ENCODE measurements around the gene CFD. TPM values are rescaled to one million over a fixed set of nuclear protein-coding genes. Genes with fewer than 3 reads are reported as not detected.

Gene CFD
- total and polyA plus RNA-seq, 8 donors: 36.6 to 1,275 (median 129) TPM

DNA sequence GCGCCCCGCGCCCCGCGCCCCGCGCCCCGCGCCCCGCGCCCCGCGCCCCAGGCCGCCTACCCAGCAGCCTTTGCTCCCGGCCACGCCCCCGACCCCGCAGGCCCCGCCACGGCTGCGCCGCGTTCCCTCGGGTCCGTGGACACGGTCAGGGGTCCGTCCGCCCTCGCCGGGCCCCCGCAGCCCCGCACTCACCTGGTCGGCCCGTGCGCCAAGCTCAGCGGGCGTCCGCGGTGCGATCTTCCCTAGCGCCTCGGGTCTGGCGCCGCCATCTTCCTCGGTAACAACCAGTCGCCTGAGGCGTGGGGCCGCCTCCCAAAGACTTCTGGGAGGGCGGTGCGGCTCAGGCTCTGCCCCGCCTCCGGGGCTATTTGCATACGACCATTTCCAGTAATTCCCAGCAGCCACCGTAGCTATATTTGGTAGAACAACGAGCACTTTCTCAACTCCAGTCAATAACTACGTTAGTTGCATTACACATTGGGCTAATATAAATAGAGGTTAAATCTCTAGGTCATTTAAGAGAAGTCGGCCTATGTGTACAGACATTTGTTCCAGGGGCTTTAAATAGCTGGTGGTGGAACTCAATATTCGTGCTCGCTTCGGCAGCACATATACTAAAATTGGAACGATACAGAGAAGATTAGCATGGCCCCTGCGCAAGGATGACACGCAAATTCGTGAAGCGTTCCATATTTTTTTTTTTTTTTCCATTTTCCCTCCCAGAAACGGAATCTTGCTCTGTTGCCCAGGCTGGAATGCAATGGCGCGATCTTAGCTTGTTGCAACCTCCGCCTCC is 33.6 kb downstream of the CFD start, which contains the start of the genes MED16 and RNU6-9:
Gene MED16, minus strand, starts transcription at position 294 of the 796 bp plus-strand sequence. CDS start 2,056 bp downstream, outside the sequence.
Gene RNU6-9, plus strand, starts transcription at position 591 of the 796 bp plus-strand sequence.
- Histone ChIP-seq H3K27me3 (no peaks in the 10 kb centered on the region), H3K4me3 (peak within 1 kb of the TSS; percentile 68 to 97 (median 83)), H3K27ac (peak within 1 kb of the TSS; percentile 89 to 98 (median 91)), H3K36me3 (peaks cover 9 to 52% (median 46%) of the 10 kb centered on the region in 4 donors), H3K4me1 (peaks cover 5 to 31% (median 15%) of the 10 kb centered on the region in 4 donors), H3K9me3 (no peaks in the 10 kb centered on the region)
- WGBS, 5 donors: 0 to 1% (median 1%) methylated on average over 22 to 66 of the region's 69 CpGs
- peak; percentile 95 to 98 for DNase-seq
- intact Hi-C loops (cut with DNase I; ENCODE audit: low total_unique reads): no loop called here
- TF ChIP-seq EP300 (IDR thresholded peaks at IDR 0.05) (no peak), POLR2A (IDR thresholded peaks at IDR 0.05) (no peak), POLR2AphosphoS5 (IDR thresholded peaks at IDR 0.05) (peak; percentile 56 to 86 (median 76))
- TF ChIP-seq, protein P1, sequence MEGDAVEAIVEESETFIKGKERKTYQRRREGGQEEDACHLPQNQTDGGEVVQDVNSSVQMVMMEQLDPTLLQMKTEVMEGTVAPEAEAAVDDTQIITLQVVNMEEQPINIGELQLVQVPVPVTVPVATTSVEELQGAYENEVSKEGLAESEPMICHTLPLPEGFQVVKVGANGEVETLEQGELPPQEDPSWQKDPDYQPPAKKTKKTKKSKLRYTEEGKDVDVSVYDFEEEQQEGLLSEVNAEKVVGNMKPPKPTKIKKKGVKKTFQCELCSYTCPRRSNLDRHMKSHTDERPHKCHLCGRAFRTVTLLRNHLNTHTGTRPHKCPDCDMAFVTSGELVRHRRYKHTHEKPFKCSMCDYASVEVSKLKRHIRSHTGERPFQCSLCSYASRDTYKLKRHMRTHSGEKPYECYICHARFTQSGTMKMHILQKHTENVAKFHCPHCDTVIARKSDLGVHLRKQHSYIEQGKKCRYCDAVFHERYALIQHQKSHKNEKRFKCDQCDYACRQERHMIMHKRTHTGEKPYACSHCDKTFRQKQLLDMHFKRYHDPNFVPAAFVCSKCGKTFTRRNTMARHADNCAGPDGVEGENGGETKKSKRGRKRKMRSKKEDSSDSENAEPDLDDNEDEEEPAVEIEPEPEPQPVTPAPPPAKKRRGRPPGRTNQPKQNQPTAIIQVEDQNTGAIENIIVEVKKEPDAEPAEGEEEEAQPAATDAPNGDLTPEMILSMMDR (IDR thresholded peaks at IDR 0.05): no peak

GRCh38 chr19:896434-896833 is 37.0 kb downstream of the CFD start:
- Histone ChIP-seq H3K4me3 (no peak overlapping the region), H3K36me3 (peaks cover 14 to 48% (median 41%) of the 10 kb centered on the region in 4 donors), H3K9me3 (no peaks in the 10 kb centered on the region), H3K4me1 (peaks cover 5 to 37% (median 12%) of the 10 kb centered on the region in 4 donors), H3K27ac (no peak overlapping the region), H3K27me3 (no peaks in the 10 kb centered on the region)
- intact Hi-C loops (cut with DNase I; ENCODE audit: low total_unique reads): no loop called here
- TF ChIP-seq, protein P1 (IDR thresholded peaks at IDR 0.05): no peak
- no peak for TF ChIP-seq POLR2AphosphoS5 (IDR thresholded peaks at IDR 0.05)
- DNase-seq: no peak
- 92 to 97% (median 96%) methylated on average over 10 of the region's 10 CpGs for WGBS, 5 donors

GRCh38 chr19:896999-897398 is 37.5 kb downstream of the CFD start:
- 90 to 96% (median 91%) methylated on average over 11 of the region's 11 CpGs for WGBS, 5 donors

GRCh38 chr19:897442-898039 is 38.1 kb downstream of the CFD start:
- no peaks in the 10 kb centered on the region for H3K27me3 ChIP-seq
- no peak for DNase-seq
- peaks cover 15 to 55% (median 51%) of the 10 kb centered on the region in 4 donors for H3K36me3 ChIP-seq
- H3K4me1 ChIP-seq: peaks cover 0 to 34% (median 3%) of the 10 kb centered on the region in 4 donors
- H3K27ac ChIP-seq: no peak overlapping the region
- no peak overlapping the region for H3K4me3 ChIP-seq
- intact Hi-C loops (cut with DNase I; ENCODE audit: low total_unique reads): no loop called here
- 81 to 92% (median 89%) methylated on average over 5 to 26 of the region's 26 CpGs for WGBS, 5 donors
- H3K9me3 ChIP-seq: no peaks in the 10 kb centered on the region
- TF ChIP-seq POLR2AphosphoS5 (IDR thresholded peaks at IDR 0.05): no peak
- TF ChIP-seq EP300 (IDR thresholded peaks at IDR 0.05): no peak
- TF ChIP-seq POLR2A (IDR thresholded peaks at IDR 0.05): no peak
- TF ChIP-seq, protein P1 (IDR thresholded peaks at IDR 0.05): no peak

More at GRCh38 chr19:896999-897398, 37.5 kb downstream of the CFD start:
- no peak for TF ChIP-seq EP300 (IDR thresholded peaks at IDR 0.05)
- TF ChIP-seq, protein P1 (IDR thresholded peaks at IDR 0.05): no peak
- TF ChIP-seq POLR2AphosphoS5 (IDR thresholded peaks at IDR 0.05): no peak
- no peak for TF ChIP-seq POLR2A (IDR thresholded peaks at IDR 0.05)
- H3K27me3 ChIP-seq: no peaks in the 10 kb centered on the region
- no peak overlapping the region for H3K4me3 ChIP-seq
- no peak for DNase-seq
- H3K9me3 ChIP-seq: no peaks in the 10 kb centered on the region
- no peak overlapping the region for H3K27ac ChIP-seq
- intact Hi-C loops (cut with DNase I; ENCODE audit: low total_unique reads): no loop called here
- H3K36me3 ChIP-seq: peaks cover 15 to 54% (median 47%) of the 10 kb centered on the region in 4 donors
- H3K4me1 ChIP-seq: peaks cover 3 to 36% (median 8%) of the 10 kb centered on the region in 4 donors
